B cell (primary cell): ENCODE measurements around the gene NDN. TPM values are rescaled to one million over a fixed set of nuclear protein-coding genes. Genes with fewer than 3 reads are reported as not detected.

Experiments
- ATAC-seq: fragments of 200-7000 bp; cut with Tn5 transposase; one replicate; pipeline ENCODE4 v1.10.0; 2021; ENCODE audit warnings: low read depth, mild to moderate bottlenecking, moderate number of reproducible peaks, moderate library complexity
- CTCF ChIA-PET: fragments of 350-600 bp; sonication (Branson Sonifier 250); formaldehyde crosslinking; loops from one replicate; lab custom pipeline; 2021; ENCODE audit warnings: antibody characterized with exemption, inconsistent platforms; lab: Charles Lee
- POLR2A ChIA-PET: fragments of 350-600 bp; sonication (Branson Sonifier 250); formaldehyde crosslinking; loops from one replicate; lab custom pipeline; 2021; ENCODE audit warnings: antibody characterized with exemption; lab: Charles Lee
- DNase-seq: peaks from one replicate; pipeline ENCODE4 v3.0.0; 2013
- H2AFZ ChIP-seq: 2 replicates; pipeline ENCODE4 v1.6.1; 2012; ENCODE audit warnings: mild to moderate bottlenecking, low read depth, low read length; ENCODE audit not compliant: insufficient read depth, poor library complexity, severe bottlenecking
- H3K27ac ChIP-seq, 2 donors: 1 replicate in 1 of 2; 2 replicates in 1 of 2; pipeline ENCODE4 v1.5.1; 2012 to 2013; ENCODE audit warnings: low read length in 2 of 2, mild to moderate bottlenecking in 2 of 2, moderate library complexity in 1 of 2
- H3K27me3 ChIP-seq, 4 experiments: fragments of 200-600 bp in 1 of 4; sonication (generic) in 1 of 4; replicated peaks in 1 of 4; 1 replicate in 2 of 4; 2 replicates in 2 of 4; pipeline versions ENCODE4 v1.6.1 to v1.7.0; 2013 to 2016; ENCODE audit warnings: low read length in 3 of 4, mild to moderate bottlenecking in 2 of 4, mixed read lengths in 1 of 4, moderate library complexity in 1 of 4; ENCODE audit not compliant: insufficient read depth in 4 of 4, control insufficient read depth in 3 of 4; ENCODE audit errors: control extremely low read depth in 1 of 4
- H3K36me3 ChIP-seq, 2 experiments: replicated peaks in 1 of 2; 1 replicate in 1 of 2; 2 replicates in 1 of 2; pipeline versions ENCODE4 v1.6.1 to v1.7.1; 2013; ENCODE audit warnings: low read length in 1 of 2; ENCODE audit not compliant: insufficient read depth in 2 of 2, control insufficient read depth in 1 of 2; ENCODE audit errors: control extremely low read depth in 1 of 2, extremely low read depth in 1 of 2
- H3K4me1 ChIP-seq, 2 donors: fragments of 200-600 bp in 1 of 2; sonication (generic) in 1 of 2; 1 replicate in 1 of 2; 2 replicates in 1 of 2; pipeline versions ENCODE4 v1.5.1 to v1.6.1; 2013 to 2017; ENCODE audit warnings: low read length in 2 of 2; ENCODE audit not compliant: control insufficient read depth in 2 of 2, insufficient read depth in 2 of 2
- H3K4me2 ChIP-seq: replicated peaks from 2 replicates; pipeline ENCODE3; 2012; ENCODE audit warnings: mild to moderate bottlenecking, low read depth, low read length; ENCODE audit not compliant: poor library complexity, severe bottlenecking
- H3K4me3 ChIP-seq, 5 experiments: fragments of 200-600 bp in 1 of 5; sonication (generic) in 1 of 5; 1 replicate in 3 of 5; 2 replicates in 2 of 5; pipeline versions ENCODE4 v1.5.1 to v1.7.0; 2011 to 2016; ENCODE audit warnings: low read length in 4 of 5, mild to moderate bottlenecking in 4 of 5, low read depth in 2 of 5, control low read depth in 1 of 5, moderate library complexity in 1 of 5; ENCODE audit not compliant: insufficient read depth in 1 of 5; ENCODE audit errors: control extremely low read depth in 1 of 5, extremely low read depth in 1 of 5
- H3K79me2 ChIP-seq: fragments of 200-600 bp; sonication (generic); one replicate; pipeline ENCODE4 v1.6.0; 2016; ENCODE audit warnings: low read length; ENCODE audit not compliant: control insufficient read depth, insufficient read depth
- H3K9ac ChIP-seq: fragments of 200-600 bp; sonication (generic); 2 replicates; pipeline ENCODE4 v1.6.1; 2017; ENCODE audit warnings: mild to moderate bottlenecking, low read length, moderate library complexity
- H3K9me3 ChIP-seq, 3 donors: one replicate each; pipeline versions ENCODE4 v1.6.1 to v1.7.1; 2013; ENCODE audit warnings: low read length in 2 of 3; ENCODE audit not compliant: control insufficient read depth in 2 of 3, insufficient read depth in 1 of 3; ENCODE audit errors: control extremely low read depth in 1 of 3
- H4K20me1 ChIP-seq: 2 replicates; pipeline ENCODE4 v1.6.0; 2012; ENCODE audit warnings: mild to moderate bottlenecking, low read length; ENCODE audit not compliant: insufficient read depth, control insufficient read depth, poor library complexity, severe bottlenecking
- H3K27ac Mint-ChIP-seq: one replicate; pipeline ENCODE4 v1.8.0; 2021; ENCODE audit warnings: mixed read lengths
- H3K27me3 Mint-ChIP-seq: one replicate; pipeline ENCODE4 v1.8.0; 2021; ENCODE audit warnings: mixed read lengths
- H3K4me1 Mint-ChIP-seq: one replicate; pipeline ENCODE4 v1.8.0; 2021; ENCODE audit warnings: mixed read lengths
- H3K4me3 Mint-ChIP-seq: one replicate; pipeline ENCODE4 v1.8.0; 2021; ENCODE audit warnings: mixed read lengths
- H3K9me3 Mint-ChIP-seq: one replicate; pipeline ENCODE4 v1.8.0; 2022; ENCODE audit warnings: mixed read lengths; ENCODE audit not compliant: insufficient read depth
- EZH2 ChIP-seq: IDR thresholded peaks from 2 replicates; pipeline ENCODE4 v1.6.1; 2012; ENCODE audit warnings: borderline replicate concordance, low read depth, mild to moderate bottlenecking, moderate library complexity, low read length; ENCODE audit not compliant: insufficient read depth, poor library complexity, severe bottlenecking
- WGBS: methylation state at CpG from one replicate; pipeline ENCODE4 v1.1.5; 2013; ENCODE audit warnings: missing lambda C conversion rate; ENCODE audit not compliant: insufficient coverage; 5-methylcytosine and 5-hydroxymethylcytosine counted together
- intact Hi-C: fragments of 100-400 bp; cut with micrococcal nuclease; formaldehyde crosslinking; loops from one replicate; pipeline ENCODE4 v1.10.0; 2022
- polyA plus RNA-seq: library from polyadenylated mRNA; depleted of rRNA; stranded (reverse); fragments of >200 nt; gene quantifications from 2 replicates; pipeline ENCODE4 v1.2.3, GENCODE V29; 2012
- total RNA-seq, 2 donors: library from RNA; stranded (reverse); fragments of 120-200 nt in 1 of 2; gene quantifications; 1 replicate in 1 of 2; 2 replicates in 1 of 2; pipeline versions ENCODE4 v1.2.3 to v1.2.4, GENCODE V29; 2013 to 2022
- TF ChIP-seq, protein P1 (sequence below): fragments of 200-600 bp; IDR thresholded peaks from one replicate; pipeline ENCODE4 v1.8.0; 2022; ENCODE audit warnings: antibody characterized with exemption, mild to moderate bottlenecking

The NDN gene
- total and polyA plus RNA-seq, 2 donors (not counting 1 experiment from before 2014, with no cell fraction given), result not detected

DNA sequence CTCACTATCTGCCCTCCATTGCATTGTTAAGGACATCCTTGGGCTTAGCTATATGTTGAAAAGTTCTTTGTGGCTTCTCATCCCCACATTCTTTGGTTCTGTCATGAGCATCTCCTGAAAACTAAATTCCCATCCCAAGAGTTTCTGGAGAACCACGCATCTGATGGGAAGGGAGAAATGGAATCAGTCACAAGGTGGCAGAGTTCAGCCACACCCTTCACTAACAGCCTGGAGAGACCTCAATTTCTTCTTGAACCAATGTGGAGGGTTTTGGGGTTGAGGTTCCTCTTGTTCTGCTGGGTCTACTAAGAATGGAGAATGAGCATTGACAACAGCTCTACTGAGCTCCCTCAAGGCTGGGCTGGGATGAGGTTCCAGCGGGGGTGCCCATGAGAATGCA is 23.9 kb downstream of the NDN start:
- DNase-seq (no peak), ATAC-seq (no peak)
- Histone ChIP-seq H2AFZ (no peak overlapping the region), H4K20me1 (no peaks in the 10 kb centered on the region), H3K4me2 (no peak overlapping the region), H3K27me3 (no peaks in the 10 kb centered on the region), H3K4me1 (no peaks in the 10 kb centered on the region), H3K36me3 (no peaks in the 10 kb centered on the region), H3K4me3 (no peak overlapping the region), H3K9ac (no peak overlapping the region), H3K79me2 (no peaks in the 10 kb centered on the region), H3K9me3 (no peaks in the 10 kb centered on the region), H3K27ac (no peak overlapping the region)
- no peaks in the 10 kb centered on the region for H3K9me3 Mint-ChIP-seq
- no CpG with 5 or more reads among the region's 2 CpGs for WGBS
- H3K27me3 Mint-ChIP-seq, result no peaks in the 10 kb centered on the region
- TF ChIP-seq, protein P1, sequence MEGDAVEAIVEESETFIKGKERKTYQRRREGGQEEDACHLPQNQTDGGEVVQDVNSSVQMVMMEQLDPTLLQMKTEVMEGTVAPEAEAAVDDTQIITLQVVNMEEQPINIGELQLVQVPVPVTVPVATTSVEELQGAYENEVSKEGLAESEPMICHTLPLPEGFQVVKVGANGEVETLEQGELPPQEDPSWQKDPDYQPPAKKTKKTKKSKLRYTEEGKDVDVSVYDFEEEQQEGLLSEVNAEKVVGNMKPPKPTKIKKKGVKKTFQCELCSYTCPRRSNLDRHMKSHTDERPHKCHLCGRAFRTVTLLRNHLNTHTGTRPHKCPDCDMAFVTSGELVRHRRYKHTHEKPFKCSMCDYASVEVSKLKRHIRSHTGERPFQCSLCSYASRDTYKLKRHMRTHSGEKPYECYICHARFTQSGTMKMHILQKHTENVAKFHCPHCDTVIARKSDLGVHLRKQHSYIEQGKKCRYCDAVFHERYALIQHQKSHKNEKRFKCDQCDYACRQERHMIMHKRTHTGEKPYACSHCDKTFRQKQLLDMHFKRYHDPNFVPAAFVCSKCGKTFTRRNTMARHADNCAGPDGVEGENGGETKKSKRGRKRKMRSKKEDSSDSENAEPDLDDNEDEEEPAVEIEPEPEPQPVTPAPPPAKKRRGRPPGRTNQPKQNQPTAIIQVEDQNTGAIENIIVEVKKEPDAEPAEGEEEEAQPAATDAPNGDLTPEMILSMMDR, result no peak
- no peak for TF ChIP-seq EZH2
- intact Hi-C loops, result no loop called here
- H3K27ac Mint-ChIP-seq, result no peak overlapping the region
- CTCF ChIA-PET, result no interaction called here
- POLR2A ChIA-PET, result no interaction called here
- no peaks in the 10 kb centered on the region for H3K4me1 Mint-ChIP-seq
- H3K4me3 Mint-ChIP-seq, result no peak overlapping the region

DNA sequence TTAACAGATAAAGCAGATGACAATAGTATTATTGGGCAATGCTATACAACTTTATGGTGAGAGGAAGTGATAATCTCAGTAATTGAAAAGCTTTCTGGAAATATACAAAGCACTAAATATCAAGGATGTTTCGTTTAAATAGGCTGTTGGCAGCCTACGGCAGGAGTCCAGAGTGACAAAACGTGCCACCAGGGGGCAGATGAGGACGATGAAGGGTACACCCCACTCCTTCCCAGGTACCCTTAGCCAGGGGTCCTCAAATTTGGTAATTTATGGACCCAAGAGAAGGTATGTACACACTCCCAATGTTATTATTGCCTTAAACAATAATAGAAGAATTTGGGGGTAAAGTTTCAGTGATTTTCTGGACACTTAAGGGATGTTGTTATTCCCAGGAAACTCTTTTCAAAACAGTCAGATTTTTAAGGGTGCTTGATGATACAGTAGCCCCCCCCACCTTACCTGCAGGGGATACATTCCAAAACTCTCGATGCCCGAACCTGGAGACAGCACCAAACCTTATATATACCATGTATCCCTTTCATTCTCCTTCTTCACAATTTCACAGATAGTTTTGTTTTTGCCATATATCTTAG is 38.1 kb downstream of the NDN start:
- Histone ChIP-seq H3K4me3 (no peak overlapping the region), H3K4me2 (no peak overlapping the region), H2AFZ (no peak overlapping the region), H3K9me3 (peaks cover 0 to 9% (median 0%) of the 10 kb centered on the region in 3 donors), H3K36me3 (no peaks in the 10 kb centered on the region), H3K27ac (no peak overlapping the region), H3K27me3 (peaks cover 0 to 3% (median 0%) of the 10 kb centered on the region in 4 experiments), H4K20me1 (no peaks in the 10 kb centered on the region), H3K4me1 (no peaks in the 10 kb centered on the region), H3K79me2 (no peaks in the 10 kb centered on the region), H3K9ac (no peak overlapping the region)
- Mint-ChIP-seq H3K4me1 (no peaks in the 10 kb centered on the region), H3K27ac (no peak overlapping the region), H3K27me3 (peaks cover 3% of the 10 kb centered on the region), H3K4me3 (no peak overlapping the region), H3K9me3 (no peaks in the 10 kb centered on the region)
- TF ChIP-seq, protein P1, result peak; percentile 35
- TF ChIP-seq EZH2, result no peak
- POLR2A ChIA-PET, result no interaction called here
- DNase-seq (peak; percentile 12), ATAC-seq (no peak)
- intact Hi-C loops, result no loop called here
- CTCF ChIA-PET, result no interaction called here
- 50% methylated on average over 2 of the region's 6 CpGs for WGBS
